Measurements from ENCODE around the gene MC1R. TPM values are rescaled to one million over a fixed set of nuclear protein-coding genes. Genes with fewer than 3 reads are reported as not detected.

MC1R gene
- total RNA-seq, 1 donor from 2014 or later, result 3.8 TPM

DNA sequence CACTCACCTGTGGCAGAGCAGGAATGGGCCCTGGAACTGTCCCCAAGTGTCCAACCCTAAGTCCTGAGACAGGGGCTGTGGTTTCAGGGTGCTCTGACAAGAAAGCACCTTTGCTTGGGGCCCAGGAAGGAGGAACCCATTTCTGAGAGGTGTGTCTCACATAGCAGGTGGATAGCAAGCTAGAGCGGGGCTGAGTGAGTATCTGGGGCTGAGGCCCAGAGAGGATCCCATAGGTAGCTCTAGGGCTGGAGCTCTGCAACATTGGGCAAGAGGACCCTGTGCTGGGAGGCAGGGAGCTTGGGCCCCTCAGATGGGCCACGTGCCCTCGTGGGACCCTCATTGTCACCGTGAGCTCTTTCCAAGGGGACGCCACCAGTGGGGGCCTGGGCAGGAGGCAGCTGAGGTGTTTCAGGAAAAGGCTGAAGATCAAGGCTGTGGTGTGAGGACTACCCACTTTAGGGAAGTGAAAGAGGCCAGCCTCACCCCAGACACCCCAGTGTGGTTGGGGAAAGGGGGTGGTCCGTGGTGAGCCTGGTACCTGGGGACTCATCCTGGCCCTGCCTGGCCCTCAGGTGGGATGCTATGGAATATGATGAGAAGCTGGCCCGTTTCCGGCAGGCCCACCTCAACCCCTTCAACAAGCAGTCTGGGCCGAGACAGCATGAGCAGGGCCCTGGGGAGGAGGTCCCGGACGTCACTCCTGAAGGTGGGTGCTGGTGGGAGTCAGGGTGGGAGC is 35.2 kb downstream of the MC1R start:
- TF ChIP-seq, protein P1, sequence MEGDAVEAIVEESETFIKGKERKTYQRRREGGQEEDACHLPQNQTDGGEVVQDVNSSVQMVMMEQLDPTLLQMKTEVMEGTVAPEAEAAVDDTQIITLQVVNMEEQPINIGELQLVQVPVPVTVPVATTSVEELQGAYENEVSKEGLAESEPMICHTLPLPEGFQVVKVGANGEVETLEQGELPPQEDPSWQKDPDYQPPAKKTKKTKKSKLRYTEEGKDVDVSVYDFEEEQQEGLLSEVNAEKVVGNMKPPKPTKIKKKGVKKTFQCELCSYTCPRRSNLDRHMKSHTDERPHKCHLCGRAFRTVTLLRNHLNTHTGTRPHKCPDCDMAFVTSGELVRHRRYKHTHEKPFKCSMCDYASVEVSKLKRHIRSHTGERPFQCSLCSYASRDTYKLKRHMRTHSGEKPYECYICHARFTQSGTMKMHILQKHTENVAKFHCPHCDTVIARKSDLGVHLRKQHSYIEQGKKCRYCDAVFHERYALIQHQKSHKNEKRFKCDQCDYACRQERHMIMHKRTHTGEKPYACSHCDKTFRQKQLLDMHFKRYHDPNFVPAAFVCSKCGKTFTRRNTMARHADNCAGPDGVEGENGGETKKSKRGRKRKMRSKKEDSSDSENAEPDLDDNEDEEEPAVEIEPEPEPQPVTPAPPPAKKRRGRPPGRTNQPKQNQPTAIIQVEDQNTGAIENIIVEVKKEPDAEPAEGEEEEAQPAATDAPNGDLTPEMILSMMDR (conservative IDR thresholded peaks at IDR 0.05), result no peak

DNA sequence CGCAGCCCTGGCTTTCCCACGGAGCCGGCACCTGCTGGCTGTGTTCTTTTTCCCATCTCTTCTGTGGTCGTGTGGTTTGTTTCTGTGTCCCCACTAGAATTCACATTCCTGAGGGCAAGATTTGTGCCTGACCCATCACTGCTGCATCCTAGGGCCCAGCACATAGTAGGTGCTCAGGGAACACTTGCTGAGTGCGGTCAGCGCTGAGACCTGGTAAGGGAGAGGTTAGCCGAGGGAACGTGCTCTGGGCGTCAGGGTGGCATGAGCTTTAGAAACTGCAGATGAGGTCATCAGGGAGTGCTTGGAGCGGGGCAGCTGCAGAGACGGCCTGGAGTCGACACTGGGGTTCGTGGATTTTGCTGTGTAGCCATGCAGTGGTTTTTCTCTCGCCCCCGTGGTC is 35.8 kb downstream of the MC1R start:
- no peak overlapping the region for H3K27ac Mint-ChIP-seq
- no peaks in the 10 kb centered on the region for H3K4me1 Mint-ChIP-seq (ENCODE audit: unreplicated experiment)
- no peaks in the 10 kb centered on the region for H3K27me3 Mint-ChIP-seq
- no peaks in the 10 kb centered on the region for H3K9me3 Mint-ChIP-seq
- H3K36me3 Mint-ChIP-seq, result peaks cover 12% of the 10 kb centered on the region
- TF ChIP-seq, protein P1 (conservative IDR thresholded peaks at IDR 0.05), result no peak
- DNase-seq (ENCODE audit: extremely low spot score, unreplicated experiment), result no peak
- no peak overlapping the region for H3K4me3 Mint-ChIP-seq

More for the DNA sequence above, 35.2 kb downstream of the MC1R start:
- H3K9me3 Mint-ChIP-seq, result no peaks in the 10 kb centered on the region
- no peaks in the 10 kb centered on the region for H3K27me3 Mint-ChIP-seq
- DNase-seq (ENCODE audit: extremely low spot score, unreplicated experiment), result no peak
- H3K4me1 Mint-ChIP-seq (ENCODE audit: unreplicated experiment), result no peaks in the 10 kb centered on the region
- no peak overlapping the region for H3K4me3 Mint-ChIP-seq
- H3K27ac Mint-ChIP-seq, result no peak overlapping the region
- H3K36me3 Mint-ChIP-seq, result peaks cover 11% of the 10 kb centered on the region

DNA sequence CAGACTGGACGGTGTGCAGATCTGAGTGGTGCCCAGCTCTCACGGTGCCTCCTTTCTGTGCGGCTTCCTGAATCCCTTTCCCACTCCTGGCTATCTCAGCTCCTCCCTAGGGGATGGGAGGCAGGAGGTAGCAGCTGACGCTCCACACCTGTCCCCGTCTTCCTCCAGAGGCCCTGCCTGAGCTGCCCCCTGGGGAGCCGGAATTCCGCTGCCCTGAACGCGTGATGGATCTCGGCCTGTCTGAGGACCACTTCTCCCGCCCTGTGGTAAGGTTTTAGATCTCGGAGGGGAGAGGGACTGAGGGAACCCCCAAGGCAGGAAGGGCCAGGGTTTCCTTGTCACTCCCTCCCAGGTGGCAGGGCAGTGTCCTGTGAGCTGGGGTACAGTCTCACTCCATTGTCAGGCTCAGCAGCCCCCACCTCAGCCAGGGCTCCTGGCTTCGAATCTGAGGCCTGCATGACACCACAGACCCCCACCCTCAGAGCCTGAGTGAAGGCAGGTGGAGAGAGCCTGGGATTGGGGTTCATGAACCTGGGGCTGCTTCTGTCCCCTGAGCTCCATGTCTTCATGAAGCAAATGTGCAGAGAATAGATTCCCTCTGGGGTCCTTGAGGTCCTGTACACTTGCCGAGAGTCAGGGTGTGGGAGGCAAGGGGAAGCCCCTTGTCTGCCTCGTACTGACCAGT is 36.5 kb downstream of the MC1R start:
- DNase-seq (ENCODE audit: extremely low spot score, unreplicated experiment), result no peak

DNA sequence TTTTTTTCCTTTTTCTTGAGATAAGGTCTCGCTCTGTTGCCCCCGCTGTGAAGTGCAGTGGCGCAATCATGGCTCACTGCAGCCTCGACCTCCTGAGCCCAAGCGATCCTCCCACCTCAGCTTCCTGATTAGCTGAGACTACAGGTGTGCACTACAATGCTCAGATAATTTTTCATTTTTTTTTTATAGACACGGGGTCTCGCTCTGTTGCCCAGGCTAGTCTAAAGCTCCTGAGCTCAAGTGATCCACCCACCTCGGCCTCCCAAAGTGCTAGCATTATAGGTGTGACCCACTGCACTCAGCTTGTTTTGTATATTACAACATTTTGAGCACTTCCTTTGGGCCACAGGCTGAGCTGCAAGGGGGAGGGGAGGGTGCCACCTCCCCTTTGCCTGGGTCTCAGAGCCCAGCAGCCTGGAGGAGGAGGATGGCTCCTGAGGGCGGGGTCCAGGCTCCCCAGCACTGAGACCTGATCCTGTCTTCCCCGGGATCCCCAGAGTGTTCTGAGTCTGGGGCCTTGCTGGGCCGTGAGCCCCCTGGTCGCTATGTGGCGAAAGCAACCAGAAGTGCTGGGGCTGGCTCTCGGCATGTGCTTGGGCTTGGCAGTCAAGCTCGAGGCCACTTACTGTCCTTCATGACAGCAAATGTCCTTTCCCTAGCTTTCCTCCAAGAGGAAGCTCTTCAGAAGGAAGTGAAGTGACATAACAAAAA is 38.0 kb downstream of the MC1R start:
- no peak for DNase-seq (ENCODE audit: extremely low spot score, unreplicated experiment)
- Mint-ChIP-seq H3K9me3 (no peaks in the 10 kb centered on the region), H3K4me1 (ENCODE audit: unreplicated experiment) (no peaks in the 10 kb centered on the region), H3K27me3 (no peaks in the 10 kb centered on the region), H3K27ac (no peak overlapping the region), H3K36me3 (peaks cover 12% of the 10 kb centered on the region), H3K4me3 (no peak overlapping the region)
- TF ChIP-seq, protein P1 (conservative IDR thresholded peaks at IDR 0.05), result no peak

More for the DNA sequence above, 36.5 kb downstream of the MC1R start:
- TF ChIP-seq, protein P1 (conservative IDR thresholded peaks at IDR 0.05), result no peak
- Mint-ChIP-seq H3K36me3 (peaks cover 12% of the 10 kb centered on the region), H3K27me3 (no peaks in the 10 kb centered on the region), H3K4me3 (no peak overlapping the region), H3K9me3 (no peaks in the 10 kb centered on the region), H3K4me1 (ENCODE audit: unreplicated experiment) (no peaks in the 10 kb centered on the region), H3K27ac (no peak overlapping the region)

DNA sequence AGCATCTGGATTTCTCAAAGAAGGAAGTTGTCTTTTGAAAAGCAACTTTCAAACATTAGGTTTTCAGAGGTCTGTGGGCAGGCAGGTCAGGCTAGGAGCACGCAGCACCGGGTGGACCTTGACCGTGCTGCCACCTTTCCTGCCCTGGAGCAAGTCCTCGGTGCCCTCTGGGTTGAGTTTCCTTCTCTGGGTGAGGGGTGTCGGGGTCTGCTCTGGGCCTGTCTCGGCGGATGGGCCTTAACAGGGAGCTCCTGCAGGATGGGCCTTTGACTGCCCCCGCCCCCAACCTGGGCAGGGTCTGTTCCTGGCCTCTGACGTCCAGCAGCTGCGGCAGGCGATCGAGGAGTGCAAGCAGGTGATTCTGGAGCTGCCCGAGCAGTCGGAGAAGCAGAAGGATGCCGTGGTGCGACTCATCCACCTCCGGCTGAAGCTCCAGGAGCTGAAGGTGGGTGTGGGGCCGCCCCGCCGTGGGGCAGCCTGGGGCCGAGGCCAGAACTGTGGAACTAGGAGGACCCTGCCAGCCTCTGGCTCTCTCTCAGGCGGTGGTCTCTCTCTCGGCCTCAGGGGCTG is 38.6 kb downstream of the MC1R start:
- Mint-ChIP-seq H3K4me3 (no peak overlapping the region), H3K4me1 (ENCODE audit: unreplicated experiment) (no peaks in the 10 kb centered on the region), H3K36me3 (peaks cover 12% of the 10 kb centered on the region), H3K27me3 (no peaks in the 10 kb centered on the region), H3K9me3 (no peaks in the 10 kb centered on the region), H3K27ac (no peak overlapping the region)
- TF ChIP-seq, protein P1 (conservative IDR thresholded peaks at IDR 0.05), result no peak
- DNase-seq (ENCODE audit: extremely low spot score, unreplicated experiment), result no peak
